Measurements from ENCODE around the gene AKAP8.

Gene AKAP8

DNA sequence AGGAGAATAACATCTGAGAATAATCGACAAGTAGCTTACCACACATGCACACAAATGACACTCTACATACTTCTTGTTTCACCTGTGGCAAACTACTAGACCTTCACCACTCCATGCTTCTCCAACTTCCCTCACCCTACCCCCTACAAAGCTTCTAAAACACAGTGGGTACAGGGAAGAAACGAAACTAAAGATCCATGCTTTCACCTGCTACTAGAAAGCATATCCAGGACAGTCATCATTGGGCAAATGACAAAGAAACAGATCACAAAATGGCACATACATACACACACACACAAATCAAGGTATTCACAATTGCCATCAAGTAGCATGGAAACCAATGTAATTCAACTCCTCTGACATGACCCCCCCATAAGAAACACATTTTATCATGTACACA lies 57.8 kb downstream of the AKAP8 start:
- Histone ChIP-seq H3K9ac (ENCODE audit: low read depth, low read length) (no peak overlapping the region), H3K9me3 (ENCODE audit: control insufficient read depth, insufficient read depth, low read length) (no peaks in the 10 kb centered on the region), H3K36me3 (ENCODE audit: insufficient read depth, low read length) (no peaks in the 10 kb centered on the region), H3K4me1 (ENCODE audit: insufficient read depth, low read length) (peaks cover 35% of the 10 kb centered on the region)

DNA sequence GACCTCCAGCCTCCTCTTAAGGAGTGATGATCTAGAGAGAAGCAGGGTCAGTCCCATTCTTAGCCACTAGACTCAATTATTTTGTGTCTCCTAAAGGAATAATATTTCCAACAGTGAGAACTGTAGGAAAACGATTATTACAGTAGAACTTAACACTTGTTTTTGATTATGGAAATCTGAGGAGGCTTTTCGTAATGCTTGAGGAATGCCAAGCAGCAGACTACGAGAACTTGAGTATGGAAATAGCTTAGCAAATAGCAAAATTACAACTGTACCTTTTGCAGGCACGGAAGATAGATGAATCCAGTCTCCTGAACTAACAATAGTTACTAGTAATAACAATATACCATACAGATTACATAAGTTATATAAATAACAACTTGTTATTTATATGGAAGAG lies 59.5 kb downstream of the AKAP8 start:
- Histone ChIP-seq H3K9me3 (ENCODE audit: control insufficient read depth, insufficient read depth, low read length) (no peaks in the 10 kb centered on the region), H3K9ac (ENCODE audit: low read depth, low read length) (no peak overlapping the region), H3K36me3 (ENCODE audit: insufficient read depth, low read length) (no peaks in the 10 kb centered on the region), H3K4me1 (ENCODE audit: insufficient read depth, low read length) (peaks cover 33% of the 10 kb centered on the region)

DNA sequence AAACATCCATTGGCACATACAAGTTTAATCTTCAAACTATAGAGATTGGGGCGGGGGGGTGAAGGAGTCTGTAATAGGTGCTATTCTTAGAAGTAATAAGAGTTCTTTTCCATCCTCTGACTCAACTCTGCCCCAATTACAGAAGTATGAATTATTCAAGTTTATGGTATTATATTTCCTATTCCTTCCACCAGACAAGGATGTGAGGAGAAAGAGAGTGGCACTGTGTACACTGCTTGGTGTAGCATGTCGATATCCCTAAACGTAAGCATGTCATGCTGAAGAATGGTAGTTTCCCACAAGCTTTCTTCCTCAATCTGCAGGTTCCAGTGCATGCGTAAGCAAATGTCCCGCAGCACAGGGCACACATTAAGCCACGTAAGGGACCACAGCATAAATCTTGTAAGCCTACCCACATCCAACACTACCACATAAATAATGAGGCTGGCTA lies 61.3 kb downstream of the AKAP8 start:
- peaks cover 24% of the 10 kb centered on the region for H3K4me1 ChIP-seq (ENCODE audit: insufficient read depth, low read length)
- no peak overlapping the region for H3K9ac ChIP-seq (ENCODE audit: low read depth, low read length)
- H3K9me3 ChIP-seq (ENCODE audit: control insufficient read depth, insufficient read depth, low read length): no peaks in the 10 kb centered on the region
- H3K36me3 ChIP-seq (ENCODE audit: insufficient read depth, low read length): no peaks in the 10 kb centered on the region

DNA sequence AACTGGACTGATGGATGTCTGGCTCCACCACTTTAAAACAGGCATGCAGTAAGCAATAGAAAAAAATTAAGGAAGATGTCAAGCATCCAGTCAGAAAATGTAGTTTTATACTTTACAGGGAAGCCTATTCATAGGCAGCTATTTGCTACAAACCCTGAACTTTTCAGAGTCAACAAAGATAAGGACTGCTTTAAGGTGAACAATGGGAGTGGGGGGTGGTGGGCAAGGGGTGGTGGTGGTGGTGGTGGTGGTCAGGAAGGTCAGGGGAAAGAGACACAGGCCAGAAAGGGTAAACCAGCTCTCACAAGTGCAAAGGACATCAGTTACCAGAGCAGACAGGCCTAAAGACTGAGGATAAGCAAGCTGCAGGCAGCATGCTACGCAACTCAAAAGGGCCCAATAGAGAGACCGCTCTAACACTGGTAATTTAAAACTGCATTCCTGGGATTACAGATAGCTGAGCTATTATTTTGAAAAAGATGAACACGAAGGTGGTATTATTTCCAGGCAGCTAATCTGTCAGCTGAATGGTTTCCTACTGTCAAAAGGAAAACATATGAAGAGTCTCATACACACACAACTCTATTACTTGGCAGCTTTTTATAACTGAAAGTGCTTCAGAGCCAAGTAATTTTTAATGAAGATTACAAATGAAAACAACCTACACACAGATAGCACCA lies 62.1 kb downstream of the AKAP8 start:
- Histone ChIP-seq H3K9me3 (ENCODE audit: control insufficient read depth, insufficient read depth, low read length) (no peaks in the 10 kb centered on the region), H3K9ac (ENCODE audit: low read depth, low read length) (no peak overlapping the region), H3K36me3 (ENCODE audit: insufficient read depth, low read length) (no peaks in the 10 kb centered on the region), H3K4me1 (ENCODE audit: insufficient read depth, low read length) (peaks cover 24% of the 10 kb centered on the region)

DNA sequence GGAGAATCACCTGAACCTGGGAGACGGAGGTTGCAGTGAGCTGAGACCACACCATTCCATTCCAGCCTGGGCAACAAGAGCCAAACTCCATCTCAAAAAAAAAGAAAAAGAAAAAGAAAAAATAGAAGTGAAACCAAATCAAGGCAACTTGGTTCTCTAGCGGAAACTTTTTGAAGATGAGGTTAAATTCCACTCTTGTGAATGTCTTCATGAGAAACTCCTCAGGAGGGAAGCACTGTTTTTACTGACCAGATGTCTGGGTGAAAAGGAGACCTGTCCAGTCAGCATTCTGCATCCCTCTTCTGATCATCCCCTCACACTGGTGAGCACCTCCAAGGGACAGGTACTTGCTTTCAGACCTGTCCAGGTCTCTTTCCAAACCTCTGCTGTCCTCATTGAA lies 63.1 kb downstream of the AKAP8 start:
- Histone ChIP-seq H3K4me1 (ENCODE audit: insufficient read depth, low read length) (peaks cover 19% of the 10 kb centered on the region), H3K36me3 (ENCODE audit: insufficient read depth, low read length) (no peaks in the 10 kb centered on the region), H3K9me3 (ENCODE audit: control insufficient read depth, insufficient read depth, low read length) (no peaks in the 10 kb centered on the region), H3K9ac (ENCODE audit: low read depth, low read length) (no peak overlapping the region)

DNA sequence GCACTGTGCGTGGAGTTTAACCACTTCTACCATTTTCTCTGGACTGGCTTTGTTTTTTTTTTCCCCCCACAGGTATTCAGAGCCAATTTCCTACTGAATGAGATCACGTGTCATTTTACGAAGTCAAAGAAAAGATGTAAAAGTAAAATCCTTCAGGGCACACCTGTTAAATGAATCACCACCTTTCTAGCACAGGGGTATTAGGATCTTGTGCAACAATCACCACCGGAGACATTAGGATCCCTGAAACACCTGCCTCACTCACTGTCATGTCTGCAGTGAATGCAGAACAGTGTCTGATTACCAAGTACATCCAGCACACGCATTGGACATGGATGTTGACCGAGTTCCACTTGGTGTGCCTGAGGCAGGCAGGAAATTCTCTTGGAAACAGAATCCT lies 64.5 kb downstream of the AKAP8 start:
- Histone ChIP-seq H3K9me3 (ENCODE audit: control insufficient read depth, insufficient read depth, low read length) (no peaks in the 10 kb centered on the region), H3K36me3 (ENCODE audit: insufficient read depth, low read length) (no peaks in the 10 kb centered on the region), H3K9ac (ENCODE audit: low read depth, low read length) (no peak overlapping the region), H3K4me1 (ENCODE audit: insufficient read depth, low read length) (peaks cover 15% of the 10 kb centered on the region)

DNA sequence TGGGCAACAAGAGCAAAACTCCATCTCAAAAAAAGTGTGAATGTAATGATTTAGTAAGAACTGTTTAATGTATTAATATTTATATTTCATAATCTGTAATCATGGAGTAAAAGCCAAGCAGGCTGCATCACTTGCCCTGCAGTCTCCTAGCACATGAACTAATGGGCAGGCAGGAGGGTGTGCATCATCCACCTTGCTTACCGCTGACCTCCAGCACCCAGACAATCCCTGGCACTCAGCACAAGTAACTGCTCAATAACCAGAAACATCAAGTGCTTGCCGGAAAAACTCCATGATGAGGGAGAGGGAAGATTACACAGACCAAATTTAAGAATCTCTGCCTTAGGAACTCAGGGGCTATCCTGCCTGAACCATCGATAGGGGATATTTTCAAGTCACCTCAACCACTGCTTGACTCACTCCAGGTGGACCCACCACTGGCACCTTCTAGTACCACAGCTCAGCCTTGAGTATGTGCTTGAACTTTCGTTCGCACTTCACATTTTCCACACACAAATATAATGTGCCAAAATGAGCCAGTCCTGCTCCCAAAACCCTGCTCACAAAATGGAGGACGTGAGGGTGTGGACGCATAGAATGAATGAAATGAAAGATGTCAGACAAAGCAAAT lies 65.8 kb downstream of the AKAP8 start:
- H3K4me1 ChIP-seq (ENCODE audit: insufficient read depth, low read length): peaks cover 15% of the 10 kb centered on the region

DNA sequence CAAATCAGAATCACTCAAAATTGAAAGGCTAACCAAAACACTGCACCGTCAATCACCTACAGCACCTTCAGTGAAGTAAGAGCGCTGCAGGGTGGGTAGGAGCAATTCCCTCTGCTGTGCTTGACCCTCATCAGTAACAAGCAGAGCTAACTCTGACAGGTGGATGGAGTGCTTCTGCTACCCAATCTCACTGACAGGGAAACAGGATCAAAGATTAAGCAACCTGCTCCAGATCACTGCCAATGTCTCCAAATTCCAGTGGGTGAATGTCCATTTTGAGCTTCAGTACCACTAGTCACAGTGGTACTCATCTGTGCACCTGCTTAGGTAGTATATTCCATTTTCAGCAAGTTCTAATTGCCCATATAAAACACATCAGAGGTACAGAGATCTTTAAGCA lies 72.4 kb downstream of the AKAP8 start:
- H3K9me3 ChIP-seq (ENCODE audit: control insufficient read depth, insufficient read depth, low read length): no peaks in the 10 kb centered on the region
- H3K36me3 ChIP-seq (ENCODE audit: insufficient read depth, low read length): no peaks in the 10 kb centered on the region
- no peak overlapping the region for H3K9ac ChIP-seq (ENCODE audit: low read depth, low read length)
- H3K4me1 ChIP-seq (ENCODE audit: insufficient read depth, low read length): no peaks in the 10 kb centered on the region

More for the DNA sequence above, 65.8 kb downstream of the AKAP8 start:
- Histone ChIP-seq H3K9me3 (ENCODE audit: control insufficient read depth, insufficient read depth, low read length) (no peaks in the 10 kb centered on the region), H3K36me3 (ENCODE audit: insufficient read depth, low read length) (no peaks in the 10 kb centered on the region), H3K9ac (ENCODE audit: low read depth, low read length) (no peak overlapping the region)

DNA sequence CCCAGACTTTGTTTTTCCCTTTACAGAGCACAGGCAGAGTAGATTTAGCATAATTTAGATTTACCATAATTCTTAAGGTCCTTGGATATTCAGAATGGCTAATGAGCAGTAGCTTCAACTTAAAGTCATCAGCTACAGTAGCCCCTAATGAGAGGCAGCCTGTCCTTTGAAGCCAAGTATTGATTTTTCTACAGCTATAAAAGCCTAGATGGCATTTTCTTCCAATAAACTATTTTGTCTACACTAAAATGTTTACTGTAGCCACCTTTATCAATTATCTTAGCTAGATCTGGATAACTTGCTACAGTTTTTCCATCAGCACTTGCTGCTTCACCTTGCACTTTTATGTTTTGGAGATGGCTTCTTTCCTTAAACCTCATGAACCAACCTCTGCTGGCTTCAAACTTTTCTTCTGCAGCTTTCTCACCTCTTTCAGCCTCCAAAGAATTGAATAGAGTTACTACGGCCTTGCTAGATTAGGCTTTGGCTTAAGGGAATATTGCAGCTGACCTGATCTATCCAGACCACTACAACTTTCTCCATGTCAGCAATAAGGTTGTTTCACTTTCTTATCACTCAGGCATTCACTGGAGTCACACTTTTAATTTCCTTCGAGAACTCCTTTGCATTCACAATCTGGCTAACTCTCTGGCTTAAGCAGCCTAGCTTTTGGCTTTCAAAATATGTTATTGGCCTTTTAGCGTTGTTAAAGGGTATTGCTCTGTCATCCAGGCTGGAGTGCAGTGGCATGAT lies 73.8 kb downstream of the AKAP8 start:
- Histone ChIP-seq H3K36me3 (ENCODE audit: insufficient read depth, low read length) (no peaks in the 10 kb centered on the region), H3K9me3 (ENCODE audit: control insufficient read depth, insufficient read depth, low read length) (no peaks in the 10 kb centered on the region), H3K9ac (ENCODE audit: low read depth, low read length) (no peak overlapping the region), H3K4me1 (ENCODE audit: insufficient read depth, low read length) (peaks cover 4% of the 10 kb centered on the region)

DNA sequence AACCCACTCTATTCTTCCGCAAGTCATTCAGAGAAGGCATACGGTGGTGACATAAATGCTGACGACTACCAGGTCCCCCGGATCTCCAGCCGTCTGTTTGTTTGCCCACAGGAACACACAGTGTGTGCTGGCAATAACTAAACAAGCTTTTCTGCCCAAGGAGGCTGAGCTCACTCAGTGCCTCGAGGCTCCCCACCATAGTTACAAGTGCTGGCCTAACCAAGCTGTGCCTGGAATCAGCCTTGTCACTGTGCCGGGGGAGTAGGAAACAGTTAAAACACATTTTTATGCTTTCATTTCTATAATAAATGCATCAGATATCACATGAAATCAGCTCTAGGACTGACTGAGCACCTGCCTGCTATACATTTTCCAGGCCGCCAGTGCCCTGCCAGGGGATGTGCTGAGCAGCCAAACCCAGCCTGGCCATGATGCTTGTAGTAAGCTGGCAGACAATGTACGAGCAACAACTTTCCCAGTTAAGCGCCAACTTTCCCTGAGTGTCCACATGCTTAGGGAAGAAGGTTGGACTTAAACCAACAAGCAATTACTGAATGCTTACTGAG lies 75.4 kb downstream of the AKAP8 start:
- H3K9ac ChIP-seq (ENCODE audit: low read depth, low read length): no peak overlapping the region
- no peaks in the 10 kb centered on the region for H3K36me3 ChIP-seq (ENCODE audit: insufficient read depth, low read length)
- H3K9me3 ChIP-seq (ENCODE audit: control insufficient read depth, insufficient read depth, low read length): no peaks in the 10 kb centered on the region
- H3K4me1 ChIP-seq (ENCODE audit: insufficient read depth, low read length): peaks cover 12% of the 10 kb centered on the region

Measured in ES-I3 (cell line).